Vagina (tissue), 2 donors: ENCODE data around the gene TTLL5. TPM values are rescaled to one million over a fixed set of nuclear protein-coding genes. Genes with fewer than 3 reads are reported as not detected.

Experiments used
- DNase-seq, 2 donors: peaks; one replicate each; pipeline ENCODE4 v3.0.0-alpha.2; 2017; ENCODE audit errors: extremely low spot score in 2 of 2
- H3K27ac ChIP-seq: fragments of 200-600 bp; sonication (generic); one replicate; pipeline ENCODE4 v1.5.1; 2019
- H3K27me3 ChIP-seq: fragments of 200-600 bp; sonication (generic); one replicate; pipeline ENCODE4 v1.5.1; 2019
- H3K36me3 ChIP-seq, 2 donors: fragments of 200-600 bp; sonication (generic); one replicate each; pipeline ENCODE4 v1.5.1; 2017 to 2019
- H3K4me1 ChIP-seq: fragments of 200-600 bp; sonication (generic); one replicate; pipeline ENCODE4 v1.5.1; 2019
- H3K4me3 ChIP-seq, 2 donors: fragments of 200-600 bp; sonication (generic); 1 replicate in 1 of 2; 2 replicates in 1 of 2; pipeline ENCODE4 v1.5.1; 2016 to 2019
- H3K9me3 ChIP-seq: fragments of 200-600 bp; sonication (generic); one replicate; pipeline ENCODE4 v1.5.1; 2019
- CTCF ChIP-seq, 3 experiments: fragments of 450-650 bp in 2 of 3; fragments of 200-600 bp in 1 of 3; sonication (generic) in 1 of 3; IDR thresholded peaks; one replicate each; pipeline ENCODE4 v1.5.1; 2017 to 2019; ENCODE audit warnings: antibody characterized with exemption in 3 of 3, mild to moderate bottlenecking in 2 of 3, moderate library complexity in 2 of 3
- POLR2A ChIP-seq, 2 donors: fragments of 450-650 bp; IDR thresholded peaks; one replicate each; pipeline ENCODE4 v1.6.1; 2017; ENCODE audit warnings: antibody characterized with exemption in 2 of 2, mild to moderate bottlenecking in 2 of 2, moderate library complexity in 2 of 2
- POLR2AphosphoS5 ChIP-seq, 2 donors: sonication (generic); formaldehyde crosslinking; IDR thresholded peaks; one replicate each; pipeline ENCODE4 v1.9.0; 2017; ENCODE audit warnings: antibody characterized with exemption in 2 of 2, mild to moderate bottlenecking in 2 of 2, low read depth in 1 of 2; ENCODE audit not compliant: insufficient read depth in 1 of 2
- intact Hi-C: fragments of 100-400 bp; cut with DNase I; formaldehyde crosslinking; loops from one replicate; pipeline ENCODE4 v1.15.1; 2023
- total RNA-seq: library from RNA; depleted of rRNA; stranded (reverse); fragments of >200 nt; gene quantifications from one replicate; pipeline ENCODE4 v1.2.3, GENCODE V29; 2016

TTLL5 gene
- total RNA-seq, 1 donor from 2014 or later: 43.0 TPM

DNA sequence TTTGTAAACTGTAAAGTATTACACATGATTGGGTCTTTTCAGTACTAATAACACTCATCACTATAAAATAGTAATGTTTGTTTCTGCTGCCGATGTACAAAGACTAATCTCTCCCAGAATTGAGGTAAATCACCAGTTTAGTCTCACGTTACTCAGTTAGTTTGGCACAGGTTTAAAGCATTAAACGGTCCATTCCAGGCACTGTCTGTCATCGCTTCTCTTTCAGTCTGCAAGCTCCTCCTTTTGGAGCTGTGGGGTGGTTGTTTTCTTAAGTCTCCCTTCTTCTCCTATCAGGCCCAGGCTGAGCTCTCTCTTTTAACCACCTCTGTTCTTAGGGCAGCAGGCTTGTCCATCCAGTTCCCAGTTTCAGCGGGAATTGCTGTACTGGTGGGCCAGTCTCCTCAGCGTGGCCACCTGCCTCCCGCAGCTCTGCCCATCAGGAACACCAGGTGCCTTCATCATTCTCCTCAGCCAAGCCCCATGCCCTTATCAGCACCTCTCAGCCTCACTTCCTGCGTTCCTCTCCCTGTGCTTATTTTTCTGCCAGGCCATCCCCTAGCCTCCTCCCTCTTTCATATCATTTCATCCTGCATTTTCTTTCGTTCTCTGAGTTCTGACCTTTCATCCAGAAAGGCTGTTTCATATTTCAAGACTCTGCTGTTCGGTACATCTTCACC, 171.7 kb downstream of the TTLL5 start:
- TF ChIP-seq CTCF (IDR thresholded peaks at IDR 0.05) (no peak), POLR2AphosphoS5 (IDR thresholded peaks at IDR 0.05; ENCODE audit: insufficient read depth in 1 of 2, low read depth in 1 of 2) (no peak)
- Histone ChIP-seq H3K9me3 (no peaks in the 10 kb centered on the region), H3K27ac (peak overlapping the region; percentile 41), H3K4me3 (no peak overlapping the region), H3K27me3 (no peaks in the 10 kb centered on the region), H3K36me3 (no peaks in the 10 kb centered on the region), H3K4me1 (peaks cover 25% of the 10 kb centered on the region)
- DNase-seq: no peak
- intact Hi-C loops: no loop called here

DNA sequence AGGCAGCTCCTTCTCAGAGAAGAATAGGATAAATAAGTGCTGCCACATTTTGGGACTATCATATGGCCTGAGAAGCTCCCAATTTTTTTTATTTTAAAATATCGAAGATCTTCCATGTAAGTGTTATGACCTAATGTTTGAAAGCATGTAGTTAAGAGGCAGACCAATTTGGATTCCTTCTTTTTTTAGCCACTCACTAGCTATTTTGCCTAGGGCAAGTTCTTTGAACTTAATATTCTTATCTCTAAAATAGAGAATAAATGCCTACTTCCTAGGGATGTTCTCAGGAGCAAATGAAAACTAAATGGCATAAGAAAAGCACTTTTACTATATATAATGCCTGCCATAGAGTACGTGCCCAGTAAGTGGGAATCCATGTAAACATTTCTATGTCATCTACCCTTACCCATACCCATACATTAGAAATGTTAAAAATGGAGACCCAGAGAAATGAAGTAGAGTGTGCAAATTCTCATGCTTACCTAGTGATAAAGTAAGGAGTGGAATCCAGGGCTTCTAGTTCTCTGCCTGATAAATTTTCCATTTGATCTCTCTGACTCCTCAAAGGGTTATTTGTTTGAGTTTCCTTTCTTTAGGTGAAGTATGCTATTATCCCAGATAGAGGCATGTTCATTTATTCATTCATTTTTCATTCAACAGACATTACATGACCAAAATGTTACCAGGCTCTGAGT, 172.4 kb downstream of the TTLL5 start:
- Histone ChIP-seq H3K27me3 (no peaks in the 10 kb centered on the region), H3K27ac (peak overlapping the region; percentile 41), H3K4me1 (peaks cover 25% of the 10 kb centered on the region), H3K36me3 (no peaks in the 10 kb centered on the region), H3K4me3 (no peak overlapping the region), H3K9me3 (no peaks in the 10 kb centered on the region)
- intact Hi-C loops: no loop called here
- TF ChIP-seq CTCF (IDR thresholded peaks at IDR 0.05): no peak
- TF ChIP-seq POLR2AphosphoS5 (IDR thresholded peaks at IDR 0.05; ENCODE audit: insufficient read depth in 1 of 2, low read depth in 1 of 2): no peak
- TF ChIP-seq POLR2A (IDR thresholded peaks at IDR 0.05): no peak
- no peak for DNase-seq

GRCh38 chr14:75835156-75835725, 174.2 kb downstream of the TTLL5 start:
- H3K27me3 ChIP-seq: no peaks in the 10 kb centered on the region
- intact Hi-C loops: no loop called here
- no peaks in the 10 kb centered on the region for H3K36me3 ChIP-seq
- TF ChIP-seq POLR2A (IDR thresholded peaks at IDR 0.05): no peak
- no peaks in the 10 kb centered on the region for H3K9me3 ChIP-seq
- H3K27ac ChIP-seq: no peak overlapping the region
- H3K4me3 ChIP-seq: no peak overlapping the region
- DNase-seq: no peak
- H3K4me1 ChIP-seq: peaks cover 25% of the 10 kb centered on the region

GRCh38 chr14:75835737-75836136, 174.7 kb downstream of the TTLL5 start:
- Histone ChIP-seq H3K36me3 (no peaks in the 10 kb centered on the region), H3K27ac (no peak overlapping the region), H3K27me3 (no peaks in the 10 kb centered on the region), H3K4me3 (no peak overlapping the region), H3K9me3 (no peaks in the 10 kb centered on the region), H3K4me1 (peaks cover 23% of the 10 kb centered on the region)
- intact Hi-C loops: no loop called here
- TF ChIP-seq CTCF (IDR thresholded peaks at IDR 0.05) (no peak), POLR2A (IDR thresholded peaks at IDR 0.05) (no peak), POLR2AphosphoS5 (IDR thresholded peaks at IDR 0.05; ENCODE audit: insufficient read depth in 1 of 2, low read depth in 1 of 2) (no peak)
- no peak for DNase-seq

DNA sequence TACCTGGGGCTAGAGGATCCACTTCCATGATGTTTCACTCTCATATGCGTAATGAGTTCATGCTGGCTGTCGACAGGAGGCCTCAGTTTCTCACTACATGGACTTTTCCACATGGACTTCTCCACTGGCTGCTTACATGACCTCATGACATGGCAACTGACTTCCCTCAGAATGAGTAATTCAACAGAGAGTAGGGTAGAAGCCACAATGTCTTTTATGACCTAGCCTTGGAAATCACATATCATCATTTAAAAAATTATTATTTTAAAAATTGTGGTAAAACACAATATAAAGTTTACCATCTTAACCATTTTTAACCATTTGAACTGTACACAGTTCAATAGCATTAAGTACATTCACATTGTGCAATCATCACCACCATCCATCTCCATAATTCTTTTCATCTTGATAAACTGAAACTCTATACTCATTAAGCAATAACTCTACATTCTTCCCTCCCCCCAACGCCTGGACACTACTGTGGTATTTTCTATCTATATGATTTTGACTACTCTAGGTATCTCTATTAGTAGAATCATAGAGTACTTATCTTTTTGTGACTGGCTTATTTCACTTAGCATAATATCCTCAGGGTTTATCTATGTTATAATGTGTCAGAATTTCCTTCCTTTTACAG, 176.2 kb downstream of the TTLL5 start:
- intact Hi-C loops: no loop called here
- Histone ChIP-seq H3K27me3 (no peaks in the 10 kb centered on the region), H3K4me3 (no peak overlapping the region), H3K9me3 (no peaks in the 10 kb centered on the region), H3K36me3 (no peaks in the 10 kb centered on the region), H3K4me1 (peaks cover 8% of the 10 kb centered on the region), H3K27ac (no peak overlapping the region)
- no peak for DNase-seq
- TF ChIP-seq POLR2AphosphoS5 (IDR thresholded peaks at IDR 0.05; ENCODE audit: insufficient read depth in 1 of 2, low read depth in 1 of 2): no peak
- TF ChIP-seq CTCF (IDR thresholded peaks at IDR 0.05): no peak
- TF ChIP-seq POLR2A (IDR thresholded peaks at IDR 0.05): no peak
